ENCODE results near the gene VARS2.
"Not testable (repeated sequence)": the region's sequence is repeated elsewhere in the genome, so short reads cannot be mapped to it uniquely, and the experiment has no call there.

VARS2 gene

DNA sequence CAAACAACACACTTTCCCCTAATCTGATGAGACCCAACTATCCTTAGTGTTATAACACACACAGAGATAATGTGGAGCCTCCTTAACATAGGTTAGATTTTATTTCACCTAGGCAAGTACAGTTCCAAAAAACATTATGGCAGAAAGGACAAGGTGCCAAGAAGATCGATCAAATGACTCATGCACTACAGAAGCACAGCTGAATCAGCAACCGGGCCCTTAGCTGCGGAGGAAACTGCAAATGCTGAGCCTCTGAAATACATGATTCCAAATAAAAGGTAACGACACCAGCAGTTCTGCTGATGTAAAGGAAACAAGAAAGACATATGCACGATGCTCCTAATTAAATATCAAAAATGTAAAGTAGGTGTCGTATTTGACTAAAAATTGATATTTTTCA is 49.6 kb downstream of the VARS2 start:
- no peak for DNase-seq (ENCODE audit: low read depth)

DNA sequence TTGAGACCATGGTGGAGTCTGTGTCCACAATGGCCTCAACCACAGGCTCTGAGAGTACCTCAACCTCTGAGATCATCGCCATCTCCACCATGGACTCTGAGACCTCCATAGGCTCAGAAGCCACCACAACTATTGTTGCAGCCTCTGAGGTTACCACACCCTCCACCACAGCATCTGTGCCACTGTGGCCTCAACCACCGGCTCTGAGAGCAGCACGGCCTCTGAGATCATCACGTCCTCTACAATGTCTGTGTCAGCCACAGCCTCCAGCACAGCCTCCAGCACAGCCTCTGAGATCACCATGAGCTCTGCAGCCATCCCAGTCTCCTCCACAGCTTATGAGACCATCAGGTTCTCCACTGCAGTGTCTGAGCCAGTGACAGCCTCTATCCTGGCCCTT is 50.0 kb downstream of the VARS2 start:
- no peak for DNase-seq (ENCODE audit: low read depth)

DNA sequence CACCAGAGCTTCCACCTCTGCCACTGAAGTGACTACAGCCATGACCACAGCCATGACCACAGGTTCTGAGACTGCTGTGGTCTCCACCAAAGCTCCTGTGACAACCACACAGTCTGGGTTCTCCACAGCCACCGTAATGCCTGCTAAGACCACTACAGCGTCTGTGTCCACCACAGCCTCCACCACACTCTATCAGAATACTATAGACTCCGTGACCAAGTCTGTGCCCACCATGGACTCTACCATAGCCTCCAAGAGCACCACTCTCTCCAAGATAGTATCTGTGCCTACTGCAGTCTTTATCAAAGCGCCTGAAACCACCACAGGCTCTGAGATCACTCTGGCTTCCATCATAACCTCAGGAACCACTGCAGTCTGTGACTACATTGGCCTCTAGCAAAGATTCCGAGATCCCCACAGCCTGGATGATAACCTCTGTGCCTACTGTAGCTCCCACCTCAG is 51.1 kb downstream of the VARS2 start:
- DNase-seq (ENCODE audit: low read depth), result no peak

DNA sequence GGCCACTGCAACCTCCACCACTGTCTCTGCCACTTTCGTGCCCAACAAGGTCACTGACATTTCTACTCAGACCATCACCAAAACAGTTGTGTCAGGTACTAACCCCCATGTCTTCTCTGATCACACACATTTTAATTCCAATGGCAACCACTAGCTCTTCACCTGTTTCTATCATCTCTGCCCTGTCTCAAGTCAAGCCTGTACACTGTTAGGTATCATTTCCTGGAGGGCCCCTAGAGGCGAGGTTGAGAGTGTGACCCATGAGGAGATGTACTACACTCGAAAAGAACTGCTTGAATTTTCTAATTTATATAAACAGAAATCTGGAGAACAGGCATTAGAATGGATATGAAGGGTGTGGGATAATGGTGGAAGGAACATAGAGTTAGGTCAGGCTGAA is 52.1 kb downstream of the VARS2 start:
- DNase-seq (ENCODE audit: low read depth), result no peak

DNA sequence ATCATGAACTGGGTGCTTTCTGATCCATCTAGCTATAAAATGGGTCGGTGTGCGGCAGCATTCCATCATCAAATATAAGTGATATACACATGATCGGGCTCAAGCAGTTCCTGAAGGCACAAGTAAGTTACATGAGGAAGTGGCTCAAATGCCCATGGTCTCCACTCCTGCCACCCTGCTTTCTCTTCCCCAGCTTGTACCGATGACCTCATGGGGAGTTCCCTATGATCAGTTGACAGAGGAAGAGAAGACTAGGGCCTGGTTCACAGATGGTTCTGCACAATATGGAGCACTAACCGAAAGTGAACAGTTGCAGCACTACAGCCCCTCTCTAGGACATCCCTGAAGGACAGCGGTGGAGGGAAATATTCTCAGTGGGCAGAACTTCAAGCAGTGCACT is 55.1 kb downstream of the VARS2 start:
- not testable (repeated sequence) for DNase-seq (ENCODE audit: low read depth)

DNA sequence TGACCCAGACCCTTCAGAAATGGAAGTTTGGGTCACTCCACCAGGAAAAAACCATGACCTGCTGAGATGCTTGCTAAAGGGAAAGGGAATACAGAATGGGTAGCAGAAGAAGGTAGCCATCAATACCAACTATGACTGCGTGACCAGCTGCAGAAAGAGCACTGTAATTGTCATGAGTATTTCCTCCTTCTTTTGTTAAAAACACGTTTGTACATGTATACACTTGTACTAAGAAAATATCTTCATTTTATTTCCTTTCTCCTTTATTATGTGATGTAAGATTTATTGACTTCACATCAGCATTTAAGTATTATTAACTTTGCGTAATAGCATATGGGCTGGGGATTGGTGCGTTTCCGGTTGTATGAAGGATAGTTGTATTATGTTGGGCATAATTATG is 56.9 kb downstream of the VARS2 start:
- DNase-seq (ENCODE audit: low read depth), result no peak

DNA sequence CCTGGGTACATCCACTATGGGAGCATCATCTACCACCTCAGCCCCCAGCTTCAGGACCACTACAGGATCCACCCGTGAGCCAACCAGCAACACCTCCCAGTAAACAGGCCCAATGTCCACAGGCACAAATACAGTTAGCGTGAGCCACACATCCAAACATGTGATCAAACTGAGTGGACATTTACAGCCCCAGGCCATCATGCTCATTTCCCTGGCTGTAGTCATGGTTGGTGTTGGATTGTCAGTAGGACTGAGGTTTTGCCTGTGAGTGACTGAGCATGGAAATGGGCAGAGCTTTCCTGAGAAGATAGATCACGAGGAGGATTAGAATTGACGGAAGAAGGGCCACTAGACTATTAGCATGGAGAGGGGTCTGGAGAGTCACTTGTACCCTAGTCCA is 58.8 kb downstream of the VARS2 start:
- DNase-seq (ENCODE audit: low read depth), result no peak

DNA sequence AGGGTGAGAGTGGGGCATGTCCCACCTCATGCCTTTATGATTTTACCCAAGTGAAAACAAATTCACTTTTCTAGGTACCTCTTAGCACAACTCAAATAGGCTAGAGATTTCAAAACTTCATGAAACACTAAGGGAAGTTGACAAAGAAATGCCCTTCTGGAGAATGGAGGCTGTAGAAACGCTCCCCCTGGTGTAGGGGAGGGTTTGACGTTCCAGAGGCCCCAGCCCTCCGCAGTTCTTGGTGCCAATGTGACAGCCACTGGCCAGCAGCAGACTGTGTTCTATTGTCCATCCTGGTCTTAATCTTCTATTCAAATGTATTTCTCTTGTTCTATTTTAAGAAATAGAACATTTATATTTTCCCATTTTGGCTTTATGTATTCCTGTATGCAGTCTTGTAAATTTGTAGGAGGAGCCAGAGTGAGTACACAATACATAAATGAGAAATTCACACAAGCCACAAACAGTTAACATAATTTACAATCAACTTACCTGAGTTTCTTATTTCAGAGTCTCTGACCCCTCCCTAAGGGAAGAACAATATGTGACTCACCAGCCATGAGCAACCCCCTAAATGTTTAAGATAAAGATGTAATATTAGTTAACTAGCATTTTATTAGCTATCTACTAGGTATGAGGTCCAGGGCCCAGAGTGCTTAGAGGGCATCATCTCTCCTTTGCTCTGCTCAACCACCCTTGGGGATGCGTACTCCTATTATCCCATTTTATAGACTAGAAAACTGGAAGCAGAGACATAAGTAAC is 60.6 kb downstream of the VARS2 start:
- DNase-seq (ENCODE audit: low read depth), result no peak
